ENCODE results near the gene IL5.
A peak's percentile ranks its signal among the peaks of the same experiment; 100 is the strongest.
"Not testable (repeated sequence)": the region's sequence is repeated elsewhere in the genome, so short reads cannot be mapped to it uniquely, and the experiment has no call there.

The IL5 gene

GRCh38 chr5:132524877-132525276, 18.4 kb downstream of the IL5 start:
- Mint-ChIP-seq H3K4me1 (ENCODE audit: low read depth) (peaks cover 23% of the 10 kb centered on the region), H3K27me3 (peaks cover 18% of the 10 kb centered on the region)
- H3K36me3 Mint-ChIP-seq (ENCODE audit: low read depth); H3K9me3 Mint-ChIP-seq; H3K27ac Mint-ChIP-seq; H3K4me3 Mint-ChIP-seq: not testable (repeated sequence)
- intact Hi-C loops (cut with micrococcal nuclease) = loop anchor here (10.0 kb wide), 1 partner anchor 190 kb away; no protein-coding TSS in a partner anchor

- not testable (repeated sequence) for H3K27ac Mint-ChIP-seq; H3K4me3 Mint-ChIP-seq; H3K36me3 Mint-ChIP-seq (ENCODE audit: low read depth); H3K9me3 Mint-ChIP-seq
- peaks cover 19% of the 10 kb centered on the region for H3K4me1 Mint-ChIP-seq (ENCODE audit: low read depth)
- intact Hi-C loops (cut with micrococcal nuclease) = loop anchor here (10.0 kb wide), 1 partner anchor 193 kb away; no protein-coding TSS in a partner anchor
- H3K27me3 Mint-ChIP-seq = peaks cover 10% of the 10 kb centered on the region
Measured at GRCh38 chr5:132522067-132522466, 21.3 kb downstream of the IL5 start.

GRCh38 chr5:132513618-132514336, 29.5 kb downstream of the IL5 start:
- H3K4me1 Mint-ChIP-seq (ENCODE audit: low read depth); H3K4me3 Mint-ChIP-seq; H3K27me3 Mint-ChIP-seq; intact Hi-C loops (cut with micrococcal nuclease); H3K9me3 Mint-ChIP-seq; H3K36me3 Mint-ChIP-seq (ENCODE audit: low read depth); H3K27ac Mint-ChIP-seq: not testable (repeated sequence)

- peaks cover 26% of the 10 kb centered on the region for H3K4me1 Mint-ChIP-seq (ENCODE audit: low read depth)
- no peak overlapping the region for H3K27ac Mint-ChIP-seq
- H3K4me3 Mint-ChIP-seq = no peak overlapping the region
- no peaks in the 10 kb centered on the region for H3K9me3 Mint-ChIP-seq
- intact Hi-C loops (cut with micrococcal nuclease) = no loop called here
- H3K36me3 Mint-ChIP-seq (ENCODE audit: low read depth) = no peaks in the 10 kb centered on the region
- no peaks in the 10 kb centered on the region for H3K27me3 Mint-ChIP-seq
Measured at GRCh38 chr5:132510076-132510475, 33.2 kb downstream of the IL5 start.

GRCh38 chr5:132506094-132506692, 37.1 kb downstream of the IL5 start:
- no peaks in the 10 kb centered on the region for H3K36me3 Mint-ChIP-seq (ENCODE audit: low read depth)
- no peak overlapping the region for H3K4me3 Mint-ChIP-seq
- H3K27ac Mint-ChIP-seq = no peak overlapping the region
- H3K4me1 Mint-ChIP-seq (ENCODE audit: low read depth) = peaks cover 32% of the 10 kb centered on the region
- no peaks in the 10 kb centered on the region for H3K27me3 Mint-ChIP-seq
- no peaks in the 10 kb centered on the region for H3K9me3 Mint-ChIP-seq
- intact Hi-C loops (cut with micrococcal nuclease) = no loop called here

- H3K27me3 Mint-ChIP-seq = no peaks in the 10 kb centered on the region
- peaks cover 37% of the 10 kb centered on the region for H3K4me1 Mint-ChIP-seq (ENCODE audit: low read depth)
- H3K36me3 Mint-ChIP-seq (ENCODE audit: low read depth) = no peaks in the 10 kb centered on the region
- H3K9me3 Mint-ChIP-seq = no peaks in the 10 kb centered on the region
- H3K4me3 Mint-ChIP-seq = no peak overlapping the region
- intact Hi-C loops (cut with micrococcal nuclease) = no loop called here
- H3K27ac Mint-ChIP-seq = no peak overlapping the region
Measured at GRCh38 chr5:132505641-132506040, 37.7 kb downstream of the IL5 start.

GRCh38 chr5:132504746-132505145, 38.6 kb downstream of the IL5 start:
- no peaks in the 10 kb centered on the region for H3K36me3 Mint-ChIP-seq (ENCODE audit: low read depth)
- no peak overlapping the region for H3K27ac Mint-ChIP-seq
- H3K4me3 Mint-ChIP-seq = no peak overlapping the region
- no peaks in the 10 kb centered on the region for H3K27me3 Mint-ChIP-seq
- H3K9me3 Mint-ChIP-seq = no peaks in the 10 kb centered on the region
- intact Hi-C loops (cut with micrococcal nuclease) = no loop called here
- peaks cover 43% of the 10 kb centered on the region for H3K4me1 Mint-ChIP-seq (ENCODE audit: low read depth)

- no peak overlapping the region for H3K27ac Mint-ChIP-seq
- no peaks in the 10 kb centered on the region for H3K27me3 Mint-ChIP-seq
- H3K4me3 Mint-ChIP-seq = no peak overlapping the region
- intact Hi-C loops (cut with micrococcal nuclease) = no loop called here
- peaks cover 46% of the 10 kb centered on the region for H3K4me1 Mint-ChIP-seq (ENCODE audit: low read depth)
- no peaks in the 10 kb centered on the region for H3K9me3 Mint-ChIP-seq
- H3K36me3 Mint-ChIP-seq (ENCODE audit: low read depth) = no peaks in the 10 kb centered on the region
Measured at GRCh38 chr5:132503244-132503643, 40.1 kb downstream of the IL5 start.

- intact Hi-C loops (cut with micrococcal nuclease) = loop anchor here (1.0 kb wide), 2 partner anchors 83 to 116 kb away; no protein-coding TSS in a partner anchor
- Mint-ChIP-seq H3K36me3 (ENCODE audit: low read depth) (no peaks in the 10 kb centered on the region), H3K4me3 (no peak overlapping the region), H3K4me1 (ENCODE audit: low read depth) (peaks cover 51% of the 10 kb centered on the region), H3K27ac (peak overlapping the region; percentile 46), H3K27me3 (no peaks in the 10 kb centered on the region), H3K9me3 (no peaks in the 10 kb centered on the region)
Measured at GRCh38 chr5:132501961-132502931, 41.1 kb downstream of the IL5 start.

GRCh38 chr5:132501629-132501956, 41.7 kb downstream of the IL5 start:
- no peaks in the 10 kb centered on the region for H3K27me3 Mint-ChIP-seq
- no peak overlapping the region for H3K4me3 Mint-ChIP-seq
- H3K36me3 Mint-ChIP-seq (ENCODE audit: low read depth) = no peaks in the 10 kb centered on the region
- H3K27ac Mint-ChIP-seq = peak overlapping the region; percentile 46
- intact Hi-C loops (cut with micrococcal nuclease) = loop anchor here (1.0 kb wide), 2 partner anchors 82 to 115 kb away; no protein-coding TSS in a partner anchor
- no peaks in the 10 kb centered on the region for H3K9me3 Mint-ChIP-seq
- peaks cover 49% of the 10 kb centered on the region for H3K4me1 Mint-ChIP-seq (ENCODE audit: low read depth)

- Mint-ChIP-seq H3K4me3 (no peak overlapping the region), H3K4me1 (ENCODE audit: low read depth) (peaks cover 44% of the 10 kb centered on the region)
Measured at GRCh38 chr5:132500931-132501628, 42.2 kb downstream of the IL5 start.

GRCh38 chr5:132500244-132500930, 42.9 kb downstream of the IL5 start:
- intact Hi-C loops (cut with micrococcal nuclease) = no loop called here
- Mint-ChIP-seq H3K27me3 (no peaks in the 10 kb centered on the region), H3K9me3 (no peaks in the 10 kb centered on the region), H3K27ac (peak overlapping the region; percentile 36), H3K4me3 (no peak overlapping the region), H3K4me1 (ENCODE audit: low read depth) (peaks cover 41% of the 10 kb centered on the region), H3K36me3 (ENCODE audit: low read depth) (no peaks in the 10 kb centered on the region)

More at GRCh38 chr5:132500931-132501628, 42.2 kb downstream of the IL5 start:
- no peaks in the 10 kb centered on the region for H3K27me3 Mint-ChIP-seq
- H3K9me3 Mint-ChIP-seq = no peaks in the 10 kb centered on the region
- no peaks in the 10 kb centered on the region for H3K36me3 Mint-ChIP-seq (ENCODE audit: low read depth)
- peak overlapping the region; percentile 46 for H3K27ac Mint-ChIP-seq
- intact Hi-C loops (cut with micrococcal nuclease) = loop anchor here (1.0 kb wide), 2 partner anchors 82 to 115 kb away; no protein-coding TSS in a partner anchor

Measured in dendritic cell treated with granulocyte-macrophage colony-stimulating factor and Interleukin-4, amounts not matched to agents 40 ng/mL and 50 ng/mL, for 4 days (primary cell).